SK-N-MC (cell line): ENCODE results near the gene PHLPP2.
"Not testable (repeated sequence)": the region's sequence is repeated elsewhere in the genome, so short reads cannot be mapped to it uniquely, and the experiment has no call there.

ENCODE experiments used
- DNase-seq: peaks from one replicate; pipeline ENCODE4 v3.0.0-alpha.2; 2011; ENCODE audit warnings: low read depth, low spot score
- H3K27ac ChIP-seq: fragments of 200-600 bp; sonication (generic); 2 replicates; pipeline ENCODE4 v1.5.1; 2016; ENCODE audit warnings: mixed run types
- H3K36me3 ChIP-seq: fragments of 200-600 bp; sonication (generic); 2 replicates; pipeline ENCODE4 v1.6.1; 2017; ENCODE audit warnings: antibody characterized with exemption, low read length, mixed read lengths; ENCODE audit not compliant: insufficient read depth
- H3K4me3 ChIP-seq: fragments of 200-600 bp; sonication (generic); 2 replicates; pipeline ENCODE4 v1.5.1; 2016
- H3K9ac ChIP-seq: fragments of 200-600 bp; sonication (generic); 2 replicates; pipeline ENCODE4 v1.8.0; 2017; ENCODE audit warnings: mixed run types, mixed read lengths; ENCODE audit not compliant: insufficient read length
- H3K9me3 ChIP-seq: fragments of 200-600 bp; sonication (generic); 2 replicates; pipeline ENCODE4 v1.6.1; 2017; ENCODE audit warnings: low read depth, mild to moderate bottlenecking, antibody characterized with exemption, low read length, moderate library complexity, mixed read lengths
- EZH2 ChIP-seq: fragments of 200-600 bp; sonication (generic); IDR thresholded peaks from one replicate; pipeline ENCODE4 v1.6.1; 2017; ENCODE audit warnings: antibody characterized with exemption
- FOXP2 ChIP-seq: optimal IDR thresholded peaks from 2 replicates; pipeline ENCODE3; 2011; ENCODE audit warnings: mild to moderate bottlenecking, moderate library complexity; ENCODE audit not compliant: insufficient read depth; ENCODE audit errors: extremely low read length, control extremely low read depth
- POLR2AphosphoS5 ChIP-seq: IDR thresholded peaks from 2 replicates; pipeline ENCODE4 v1.6.1; 2012; ENCODE audit warnings: mild to moderate bottlenecking, low read depth, low read length, borderline replicate concordance

Gene PHLPP2

DNA sequence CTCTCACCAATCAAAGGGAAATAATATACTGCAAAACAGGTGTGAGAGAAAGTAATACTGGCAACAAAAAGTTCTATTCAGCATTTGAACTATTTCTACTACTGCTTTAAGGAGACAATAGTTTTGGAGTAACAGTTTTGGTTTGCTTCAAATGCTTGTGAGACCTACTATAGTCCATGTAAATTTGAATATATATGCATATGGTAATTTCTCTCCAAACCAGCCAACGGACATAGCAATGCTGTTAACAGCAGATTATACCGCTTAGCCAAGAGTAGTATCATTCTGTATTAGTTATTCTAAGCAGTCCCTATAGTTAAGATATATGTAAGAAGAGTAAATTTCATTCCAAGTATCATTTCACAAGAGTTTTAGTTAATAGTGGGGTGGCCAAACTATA, 18.5 kb downstream of the PHLPP2 start:
- H3K4me3 ChIP-seq, result no peak overlapping the region
- no peak overlapping the region for H3K27ac ChIP-seq
- no peak for DNase-seq
- TF ChIP-seq POLR2AphosphoS5 (no peak), FOXP2 (no peak), EZH2 (no peak)
- H3K9me3 ChIP-seq, result no peaks in the 10 kb centered on the region
- no peak overlapping the region for H3K9ac ChIP-seq
- H3K36me3 ChIP-seq, result no peaks in the 10 kb centered on the region

DNA sequence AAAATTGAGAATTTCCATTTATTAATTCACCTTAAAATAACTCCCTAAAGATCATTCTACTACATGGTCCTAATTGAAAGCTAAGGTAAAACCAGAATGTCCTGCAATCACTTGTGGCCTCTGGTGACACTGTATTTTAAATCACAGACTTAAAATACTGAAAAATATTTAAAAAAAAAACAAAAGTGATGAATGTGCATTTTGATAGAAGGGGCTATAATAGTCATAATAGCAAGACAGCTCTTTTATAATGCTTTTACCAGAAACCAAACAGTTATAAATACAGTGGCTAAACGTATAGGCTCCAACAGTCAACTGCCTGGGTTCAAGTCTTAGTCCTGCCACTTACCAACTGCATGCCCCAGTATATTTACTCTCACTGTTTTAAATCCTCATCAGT, 21.2 kb downstream of the PHLPP2 start:
- Histone ChIP-seq H3K4me3 (no peak overlapping the region), H3K9me3 (no peaks in the 10 kb centered on the region), H3K9ac (no peak overlapping the region), H3K36me3 (no peaks in the 10 kb centered on the region), H3K27ac (no peak overlapping the region)
- DNase-seq, result no peak
- TF ChIP-seq EZH2 (no peak), FOXP2 (no peak), POLR2AphosphoS5 (no peak)

DNA sequence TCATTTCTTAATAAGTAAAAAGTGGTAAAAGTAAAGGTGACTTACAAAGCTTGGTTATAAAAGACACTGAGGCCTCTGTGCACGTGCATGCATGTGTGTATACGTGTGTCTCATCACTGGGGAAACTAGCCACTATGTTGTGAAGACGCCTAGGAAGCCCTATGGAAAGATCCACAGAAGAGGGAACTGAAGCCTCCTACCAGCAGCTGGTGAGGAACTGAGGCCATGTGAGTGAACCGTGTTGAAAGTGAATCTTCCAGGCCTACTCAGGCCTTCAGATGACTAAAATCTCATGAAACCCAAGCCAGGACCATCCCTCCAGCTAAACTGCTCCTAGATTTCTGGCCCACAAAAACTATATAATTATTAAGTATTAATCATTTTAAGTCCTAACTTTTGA, 23.7 kb downstream of the PHLPP2 start:
- Histone ChIP-seq H3K9ac (no peak overlapping the region), H3K4me3 (no peak overlapping the region), H3K9me3 (no peaks in the 10 kb centered on the region), H3K27ac (no peak overlapping the region), H3K36me3 (no peaks in the 10 kb centered on the region)
- no peak for TF ChIP-seq EZH2
- no peak for TF ChIP-seq POLR2AphosphoS5
- no peak for TF ChIP-seq FOXP2
- DNase-seq, result no peak

DNA sequence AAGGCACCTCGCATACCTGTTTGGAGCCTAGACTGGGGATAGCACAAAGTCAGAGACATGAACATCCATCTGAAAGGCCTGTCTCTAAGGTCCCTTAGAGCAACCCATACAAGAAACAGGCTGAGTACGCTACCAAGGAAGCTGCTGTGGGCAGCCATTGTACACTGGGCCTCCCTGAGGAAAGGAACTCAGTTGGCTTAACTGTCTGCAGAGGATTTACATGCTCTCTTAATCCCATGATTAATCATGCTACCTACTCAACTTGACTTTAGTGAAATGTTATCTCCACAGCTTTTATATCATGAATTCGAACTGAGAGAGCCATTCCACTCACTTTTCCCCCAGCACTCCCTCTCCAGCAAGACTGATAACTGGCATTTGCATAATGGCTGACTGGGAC, 26.0 kb downstream of the PHLPP2 start:
- Histone ChIP-seq H3K9me3 (no peaks in the 10 kb centered on the region), H3K9ac (no peak overlapping the region), H3K4me3 (no peak overlapping the region), H3K36me3 (no peaks in the 10 kb centered on the region), H3K27ac (no peak overlapping the region)
- no peak for DNase-seq
- TF ChIP-seq EZH2 (no peak), POLR2AphosphoS5 (no peak), FOXP2 (no peak)

DNA sequence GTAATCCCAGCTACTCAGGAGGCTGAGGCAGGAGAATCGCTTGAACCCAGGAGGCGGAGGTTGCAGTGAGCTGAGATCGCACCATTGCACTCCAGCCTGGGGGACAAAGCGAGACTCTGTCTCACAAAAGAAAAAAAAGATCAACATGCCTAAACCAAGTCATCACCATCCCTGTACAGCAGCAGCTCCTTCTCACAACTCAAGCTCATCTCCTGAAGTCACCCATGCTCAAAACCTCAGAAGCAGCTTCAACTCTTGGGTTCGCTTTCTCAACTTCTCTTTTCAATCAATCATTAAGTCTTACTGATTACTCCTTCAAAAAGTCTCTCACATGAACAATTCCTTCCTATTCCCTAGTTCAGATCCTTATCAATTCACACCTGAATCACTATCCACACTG, 31.3 kb downstream of the PHLPP2 start:
- Histone ChIP-seq H3K9ac (no peak overlapping the region), H3K36me3 (peaks cover 4% of the 10 kb centered on the region; the same call in 1 of the 2 replicates), H3K27ac (no peak overlapping the region), H3K4me3 (no peak overlapping the region), H3K9me3 (no peaks in the 10 kb centered on the region)
- TF ChIP-seq POLR2AphosphoS5, result no peak
- DNase-seq, result no peak

DNA sequence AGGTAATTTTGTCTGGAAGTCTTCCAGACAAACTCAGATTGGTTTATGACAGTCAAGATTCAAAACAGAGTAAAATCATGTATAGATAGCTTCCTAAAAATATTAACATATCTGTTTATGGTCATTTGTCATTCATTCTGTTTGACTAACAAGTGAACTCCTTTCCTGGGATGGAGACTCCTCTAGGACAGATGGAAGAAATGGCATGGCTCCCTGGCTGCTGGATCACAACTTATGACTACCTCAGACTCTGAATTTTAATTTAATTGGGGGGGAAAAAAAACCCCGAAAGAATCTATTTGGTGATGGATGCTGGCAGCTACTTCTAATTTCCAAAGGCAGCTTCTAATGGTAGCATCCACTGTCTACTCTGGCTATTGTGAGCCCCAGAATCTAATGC, 34.6 kb downstream of the PHLPP2 start:
- no peak for TF ChIP-seq EZH2
- no peak for TF ChIP-seq POLR2AphosphoS5
- peaks cover 4% of the 10 kb centered on the region; the same call in 1 of the 2 replicates for H3K36me3 ChIP-seq
- no peak overlapping the region for H3K27ac ChIP-seq
- no peak overlapping the region for H3K4me3 ChIP-seq
- no peak overlapping the region for H3K9ac ChIP-seq
- no peaks in the 10 kb centered on the region for H3K9me3 ChIP-seq
- DNase-seq, result no peak

DNA sequence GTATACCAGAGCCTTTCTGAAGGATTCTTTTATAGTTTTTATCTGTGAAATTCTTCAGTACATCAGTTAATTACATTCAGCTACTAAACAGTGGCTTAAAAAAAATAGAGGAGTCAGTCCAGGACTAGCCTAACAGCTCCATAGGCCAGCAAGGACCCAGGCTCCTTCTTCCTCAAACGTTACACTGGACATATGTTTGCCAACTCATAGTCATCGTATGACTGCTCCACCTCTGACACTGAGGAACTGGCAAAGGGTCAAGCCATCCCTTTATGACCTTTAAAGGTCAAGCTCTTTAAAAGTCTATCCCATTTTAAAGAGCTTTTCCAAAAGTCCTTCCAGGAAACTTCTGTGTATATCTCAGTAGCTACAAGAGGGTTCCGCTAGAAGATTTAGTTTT, 36.6 kb downstream of the PHLPP2 start:
- TF ChIP-seq POLR2AphosphoS5 (no peak), EZH2 (no peak), FOXP2 (no peak)
- Histone ChIP-seq H3K27ac (no peak overlapping the region), H3K36me3 (peaks cover 4% of the 10 kb centered on the region; the same call in 1 of the 2 replicates), H3K4me3 (no peak overlapping the region), H3K9me3 (no peaks in the 10 kb centered on the region), H3K9ac (no peak overlapping the region)
- no peak for DNase-seq

DNA sequence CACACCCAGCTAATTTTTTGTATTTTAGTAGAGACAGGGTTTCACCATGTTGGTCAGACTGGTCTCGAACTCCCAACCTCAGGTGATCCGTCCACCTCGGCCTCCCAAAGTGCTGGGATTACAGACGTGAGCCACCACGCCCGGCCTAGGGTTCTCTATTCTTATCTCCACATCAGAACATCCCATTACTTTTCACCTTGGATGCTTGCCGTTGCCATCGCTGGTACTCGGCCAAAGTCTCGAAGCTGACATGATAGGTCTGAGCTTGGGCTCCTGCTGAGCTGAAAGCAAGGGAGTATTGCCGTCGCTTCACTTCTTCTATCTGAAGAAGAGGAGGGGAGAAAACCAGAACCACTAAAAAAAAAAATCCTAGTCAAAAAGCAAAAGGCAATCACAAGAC, 40.2 kb downstream of the PHLPP2 start:
- H3K4me3 ChIP-seq, H3K9ac ChIP-seq, H3K9me3 ChIP-seq, H3K27ac ChIP-seq, H3K36me3 ChIP-seq, DNase-seq: not testable (repeated sequence)

DNA sequence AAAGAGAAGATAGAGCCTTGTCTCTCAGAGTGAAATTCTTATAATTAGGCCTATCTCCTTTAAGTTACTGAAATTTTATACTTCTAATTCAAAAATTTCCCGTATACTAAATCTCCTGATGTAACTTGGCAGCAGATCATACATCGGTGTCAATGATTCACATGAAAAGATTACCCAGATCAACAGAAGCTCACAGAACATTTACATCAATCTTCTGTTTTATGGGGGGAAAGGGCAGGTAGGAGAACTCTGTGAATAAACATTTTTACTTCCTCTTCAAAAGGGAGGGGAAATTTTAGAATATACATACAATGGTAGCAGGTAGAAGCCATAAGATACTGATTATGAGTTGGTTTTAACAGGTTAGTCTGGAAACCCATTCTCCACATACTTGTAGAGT, 43.1 kb downstream of the PHLPP2 start:
- TF ChIP-seq FOXP2, result no peak
- Histone ChIP-seq H3K27ac (no peak overlapping the region), H3K9me3 (no peaks in the 10 kb centered on the region), H3K4me3 (no peak overlapping the region), H3K36me3 (no peaks in the 10 kb centered on the region; the same call in 1 of the 2 replicates), H3K9ac (no peak overlapping the region)
- no peak for DNase-seq

DNA sequence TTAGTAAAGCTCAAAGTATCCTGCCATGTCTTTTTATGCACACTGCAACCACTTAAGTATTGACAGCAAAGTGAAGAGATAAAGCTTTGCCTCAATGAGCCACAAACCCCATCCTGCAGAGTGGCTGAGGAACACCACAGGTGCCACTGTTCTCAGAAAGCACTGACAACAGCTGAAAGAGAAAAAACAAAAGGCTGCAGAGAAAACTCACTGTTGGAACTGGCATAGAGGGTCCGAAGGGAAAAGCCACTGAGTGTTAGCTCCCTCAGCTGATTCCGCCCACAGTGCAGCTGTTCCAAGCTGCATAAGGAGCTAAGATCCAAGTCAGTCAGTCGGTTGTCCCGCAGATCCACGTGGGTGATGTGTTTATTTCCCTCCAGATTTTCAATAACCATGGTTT, 48.3 kb downstream of the PHLPP2 start:
- no peak for DNase-seq
- H3K27ac ChIP-seq, result no peak overlapping the region
- H3K4me3 ChIP-seq, result no peak overlapping the region
- no peaks in the 10 kb centered on the region for H3K9me3 ChIP-seq
- peaks cover 7% of the 10 kb centered on the region; the same call in 1 of the 2 replicates for H3K36me3 ChIP-seq
- H3K9ac ChIP-seq, result no peak overlapping the region
- TF ChIP-seq FOXP2, result no peak
- TF ChIP-seq POLR2AphosphoS5, result no peak
- no peak for TF ChIP-seq EZH2

DNA sequence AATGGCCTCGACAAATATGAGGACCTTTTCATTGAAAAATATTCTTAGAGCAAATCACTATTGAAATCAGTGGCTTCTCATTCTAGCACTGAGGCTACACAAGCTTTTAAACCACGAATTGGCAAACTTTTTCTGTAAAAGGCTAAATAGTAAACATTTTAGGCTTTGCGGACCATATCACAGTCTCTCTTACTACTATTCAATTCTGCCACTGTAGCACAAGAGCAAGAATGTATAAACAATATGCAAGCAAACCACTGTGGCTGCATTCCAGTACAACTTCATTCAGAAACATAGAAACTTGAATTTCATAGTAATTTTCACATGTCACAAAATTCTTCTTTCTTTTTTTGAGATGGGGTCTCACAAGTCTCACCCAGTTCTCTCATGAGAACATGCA, 49.1 kb downstream of the PHLPP2 start:
- peaks cover 7% of the 10 kb centered on the region; the same call in 1 of the 2 replicates for H3K36me3 ChIP-seq
- no peak for TF ChIP-seq POLR2AphosphoS5
- TF ChIP-seq EZH2, result no peak
- TF ChIP-seq FOXP2, result no peak
- no peak overlapping the region for H3K27ac ChIP-seq
- H3K9me3 ChIP-seq, result no peaks in the 10 kb centered on the region
- no peak for DNase-seq
- H3K4me3 ChIP-seq, result no peak overlapping the region
- no peak overlapping the region for H3K9ac ChIP-seq
